ENCODE data around the gene CDK5RAP2. TPM values are rescaled to one million over a fixed set of nuclear protein-coding genes. Genes with fewer than 3 reads are reported as not detected.

The CDK5RAP2 gene
- total RNA-seq, 6 experiments from 2014 or later = 25.9 to 61.6 (median 34.7) TPM

DNA sequence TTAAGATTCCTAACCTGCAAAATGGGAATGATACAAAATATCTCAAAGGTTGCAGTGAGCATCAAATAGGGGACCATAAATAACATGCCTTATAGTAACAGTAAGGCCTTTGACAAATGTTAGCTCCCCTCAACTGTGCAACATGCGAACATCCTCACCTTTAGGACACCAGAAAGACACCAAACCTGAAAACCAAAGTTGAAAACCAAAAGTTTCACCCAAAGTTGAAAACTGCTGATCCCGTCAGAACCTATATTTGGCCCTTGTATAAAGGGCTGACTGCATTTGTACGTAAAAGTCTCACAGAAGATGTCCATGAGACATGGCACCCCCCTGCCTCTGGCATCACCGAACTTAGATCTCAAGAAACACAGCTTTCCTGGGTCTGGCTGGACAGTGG, 12.1 kb downstream of the CDK5RAP2 start:
- peaks cover 0 to 27% (median 15%) of the 10 kb centered on the region in 4 donors for H3K4me1 ChIP-seq
- no peak overlapping the region for H3K27ac ChIP-seq
- no peak for DNase-seq
- H3K27me3 ChIP-seq = no peaks in the 10 kb centered on the region
- no peak overlapping the region for H3K4me3 ChIP-seq
- no peaks in the 10 kb centered on the region for H3K9me3 ChIP-seq
- TF ChIP-seq CTCF (IDR thresholded peaks at IDR 0.05) (no peak), POLR2A (IDR thresholded peaks at IDR 0.05) (no peak)
- peaks cover 0 to 18% (median 3%) of the 10 kb centered on the region in 4 donors for H3K36me3 ChIP-seq
- WGBS (ENCODE audit: insufficient coverage, low coverage, low lambda C conversion rate, missing lambda C conversion rate) = 83% methylated on average over 1 of the region's 4 CpGs
- intact Hi-C loops (cut with DNase I) = no loop called here
- no peak for ATAC-seq

DNA sequence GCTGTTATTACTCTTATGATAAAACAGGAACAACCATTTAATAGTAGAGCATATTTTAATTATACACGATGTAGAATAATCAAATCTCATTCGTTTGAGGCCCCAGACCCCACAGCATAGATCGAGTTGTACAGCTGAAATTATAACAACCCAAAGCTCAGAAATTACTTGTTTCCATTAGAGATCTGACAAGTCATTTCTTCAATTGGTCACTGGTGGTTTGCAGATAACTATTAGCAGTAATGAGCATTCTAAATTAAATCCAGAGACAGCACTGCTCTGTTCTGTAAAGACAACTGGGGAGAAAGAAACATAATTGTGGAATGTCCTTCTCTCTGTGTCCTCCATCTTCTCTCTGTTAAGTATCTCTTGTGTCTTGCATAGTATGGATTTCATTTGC, 12.9 kb downstream of the CDK5RAP2 start:
- peaks cover 0 to 18% (median 3%) of the 10 kb centered on the region in 4 donors for H3K36me3 ChIP-seq
- no peak for DNase-seq
- ATAC-seq = no peak
- 94% methylated on average over 3 of the region's 3 CpGs for WGBS (ENCODE audit: insufficient coverage, low coverage, low lambda C conversion rate, missing lambda C conversion rate)
- TF ChIP-seq CTCF (IDR thresholded peaks at IDR 0.05) (no peak), POLR2A (IDR thresholded peaks at IDR 0.05) (no peak)
- no peaks in the 10 kb centered on the region for H3K9me3 ChIP-seq
- H3K27me3 ChIP-seq = no peaks in the 10 kb centered on the region
- no peak overlapping the region for H3K4me3 ChIP-seq
- H3K4me1 ChIP-seq = peaks cover 0 to 19% (median 11%) of the 10 kb centered on the region in 4 donors
- no peak overlapping the region for H3K27ac ChIP-seq
- intact Hi-C loops (cut with DNase I) = no loop called here

DNA sequence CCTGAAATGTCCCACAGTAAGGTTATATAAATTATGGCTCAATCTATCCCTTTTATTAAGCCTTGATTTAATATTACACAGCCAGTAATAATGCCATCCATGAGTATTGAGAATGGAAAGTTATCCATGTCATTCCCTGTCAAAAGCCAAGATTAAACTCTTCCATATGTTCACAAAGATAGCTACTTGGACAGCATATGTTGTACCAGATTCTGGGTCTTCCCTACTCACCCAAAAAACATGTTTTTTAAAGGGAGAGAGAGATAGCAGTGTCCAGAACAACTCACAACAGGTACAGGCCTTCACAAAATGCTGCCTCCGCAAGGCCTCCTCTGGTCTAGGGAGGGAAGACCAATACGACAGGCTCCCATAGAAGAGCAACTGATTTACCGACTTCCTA, 15.4 kb downstream of the CDK5RAP2 start:
- ATAC-seq = no peak
- H3K27me3 ChIP-seq = no peaks in the 10 kb centered on the region
- H3K4me1 ChIP-seq = peaks cover 0 to under 1% (median 0%) of the 10 kb centered on the region in 4 donors
- H3K36me3 ChIP-seq = peaks cover 0 to 18% (median under 1%) of the 10 kb centered on the region in 4 donors
- H3K27ac ChIP-seq = no peak overlapping the region
- 100% methylated on average over 3 of the region's 3 CpGs for WGBS (ENCODE audit: insufficient coverage, low coverage, low lambda C conversion rate, missing lambda C conversion rate)
- intact Hi-C loops (cut with DNase I) = no loop called here
- no peak for TF ChIP-seq CTCF (IDR thresholded peaks at IDR 0.05)
- no peak for TF ChIP-seq POLR2A (IDR thresholded peaks at IDR 0.05)
- H3K4me3 ChIP-seq = no peak overlapping the region
- no peak for DNase-seq
- no peaks in the 10 kb centered on the region for H3K9me3 ChIP-seq

GRCh38 chr9:120562861-120563443, 17.0 kb downstream of the CDK5RAP2 start:
- H3K4me1 ChIP-seq = no peaks in the 10 kb centered on the region
- ATAC-seq (peak; percentile 30 to 61 (median 50)), DNase-seq (peak in 1 of 3 donors; percentile 32)
- no peak overlapping the region for H3K27ac ChIP-seq
- TF ChIP-seq CTCF (IDR thresholded peaks at IDR 0.05) (no peak), POLR2A (IDR thresholded peaks at IDR 0.05) (no peak)
- H3K27me3 ChIP-seq = no peaks in the 10 kb centered on the region
- no peaks in the 10 kb centered on the region for H3K9me3 ChIP-seq
- intact Hi-C loops (cut with DNase I) = no loop called here
- no peak overlapping the region for H3K4me3 ChIP-seq
- WGBS (ENCODE audit: insufficient coverage, low coverage, low lambda C conversion rate, missing lambda C conversion rate) = 67% methylated on average over 8 of the region's 8 CpGs
- peaks cover 0 to 13% (median 0%) of the 10 kb centered on the region in 4 donors for H3K36me3 ChIP-seq
